ENCODE measurements around the gene MPEG1.

Gene MPEG1

GRCh38 chr11:59216641-59217564 is 4.2 kb upstream of the MPEG1 start:
- DNase-seq = peak; percentile 26

GRCh38 chr11:59214141-59214893 is 1.6 kb upstream of the MPEG1 start:
- DNase-seq = no peak

- DNase-seq = no peak
Measured at GRCh38 chr11:59212222-59212621, 505 bp downstream of the MPEG1 start.

GRCh38 chr11:59208956-59209355 is 3.8 kb downstream of the MPEG1 start:
- no peak for DNase-seq

- peak; percentile 59 for DNase-seq
Measured at GRCh38 chr11:59207988-59208451, 4.7 kb downstream of the MPEG1 start.

- peak; percentile 49 for DNase-seq
Measured at GRCh38 chr11:59206635-59207034, 6.1 kb downstream of the MPEG1 start.

GRCh38 chr11:59205648-59206047 is 7.1 kb downstream of the MPEG1 start:
- no peak for DNase-seq

GRCh38 chr11:59204746-59205145 is 8.0 kb downstream of the MPEG1 start:
- DNase-seq = peak; percentile 24

GRCh38 chr11:59201353-59201752 is 11.4 kb downstream of the MPEG1 start:
- DNase-seq = no peak

- DNase-seq = no peak
Measured at GRCh38 chr11:59200423-59200746, 12.3 kb downstream of the MPEG1 start.

GRCh38 chr11:59199546-59200422 is 12.9 kb downstream of the MPEG1 start:
- no peak for DNase-seq

GRCh38 chr11:59198726-59199125 is 14.0 kb downstream of the MPEG1 start:
- DNase-seq = no peak

- DNase-seq = peak; percentile 96
Measured at GRCh38 chr11:59197991-59198390, 14.7 kb downstream of the MPEG1 start.

GRCh38 chr11:59196777-59197176 is 15.9 kb downstream of the MPEG1 start:
- no peak for DNase-seq

- no peak for DNase-seq
Measured at GRCh38 chr11:59195586-59195985, 17.1 kb downstream of the MPEG1 start.

GRCh38 chr11:59193587-59194130 is 19.1 kb downstream of the MPEG1 start:
- DNase-seq = no peak

GRCh38 chr11:59192446-59193020 is 20.2 kb downstream of the MPEG1 start:
- DNase-seq = no peak

- no peak for DNase-seq
Measured at GRCh38 chr11:59191890-59192289, 20.8 kb downstream of the MPEG1 start.

GRCh38 chr11:59191095-59191494 is 21.6 kb downstream of the MPEG1 start:
- no peak for DNase-seq

GRCh38 chr11:59189986-59190385 is 22.7 kb downstream of the MPEG1 start:
- no peak for DNase-seq

GRCh38 chr11:59188954-59189353 is 23.8 kb downstream of the MPEG1 start:
- DNase-seq = peak; percentile 66

- DNase-seq = peak; percentile 66
Measured at GRCh38 chr11:59187587-59187986, 25.1 kb downstream of the MPEG1 start.

Measured in fibroblast of skin of scalp (primary cell).